Measurements from ENCODE around the gene PPP1CA. TPM values are rescaled to one million over a fixed set of nuclear protein-coding genes. Genes with fewer than 3 reads are reported as not detected.

PPP1CA gene
- polyA plus RNA-seq, 3 donors from 2014 or later = 830 to 1,276 (median 950) TPM

DNA sequence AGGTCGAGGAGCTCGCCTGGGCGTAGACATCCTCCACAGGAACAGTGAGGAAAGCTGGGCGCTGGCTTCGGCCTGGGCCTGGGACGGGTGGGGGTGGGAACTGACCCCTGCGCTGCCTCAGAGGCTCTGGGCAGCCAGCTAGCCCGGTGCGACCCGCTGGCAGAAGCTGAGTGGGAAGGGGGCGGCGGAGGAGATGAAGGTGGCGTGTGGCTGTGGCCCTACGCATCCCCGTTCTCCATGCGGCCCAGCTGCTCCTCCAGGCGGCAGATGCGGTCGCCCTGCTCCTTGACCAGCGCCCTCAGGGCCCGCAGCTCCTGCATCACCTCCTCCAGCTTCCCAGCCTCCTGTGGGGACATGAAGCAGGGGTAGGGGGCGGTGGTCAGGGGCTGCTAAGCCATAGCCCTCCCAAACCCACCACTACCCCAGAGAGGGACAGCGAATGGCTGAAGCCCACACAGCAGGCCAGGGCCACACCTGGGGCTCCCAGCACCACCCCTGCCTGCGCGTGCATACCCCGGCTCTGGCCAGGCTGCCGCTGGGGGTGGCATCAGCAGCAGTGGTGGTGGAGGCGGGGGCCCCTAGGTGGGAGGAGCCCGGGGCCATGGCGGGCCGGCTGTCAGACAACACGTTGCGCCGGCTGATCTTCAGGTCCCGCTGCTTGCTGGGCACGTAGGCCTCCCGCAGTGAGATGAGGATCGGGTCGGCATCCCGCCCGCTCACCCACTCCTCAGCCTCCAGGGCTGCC is 36.7 kb upstream of the PPP1CA start:
- Mint-ChIP-seq H3K27ac (peak overlapping the region; percentile 86 to 96 (median 92)), H3K4me1 (peaks cover 72 to 75% of the 10 kb centered on the region in 2 donors), H3K9me3 (no peaks in the 10 kb centered on the region), H3K27me3 (ENCODE audit: low read depth in 3 of 3) (peaks cover 0 to 29% (median 20%) of the 10 kb centered on the region in 3 donors), H3K36me3 (peaks cover 0 to 9% (median 4%) of the 10 kb centered on the region in 3 donors), H3K4me3 (peak overlapping the region; percentile 89 to 98 (median 97))
- peak in 1 of 3 donors; percentile 67 for DNase-seq

DNA sequence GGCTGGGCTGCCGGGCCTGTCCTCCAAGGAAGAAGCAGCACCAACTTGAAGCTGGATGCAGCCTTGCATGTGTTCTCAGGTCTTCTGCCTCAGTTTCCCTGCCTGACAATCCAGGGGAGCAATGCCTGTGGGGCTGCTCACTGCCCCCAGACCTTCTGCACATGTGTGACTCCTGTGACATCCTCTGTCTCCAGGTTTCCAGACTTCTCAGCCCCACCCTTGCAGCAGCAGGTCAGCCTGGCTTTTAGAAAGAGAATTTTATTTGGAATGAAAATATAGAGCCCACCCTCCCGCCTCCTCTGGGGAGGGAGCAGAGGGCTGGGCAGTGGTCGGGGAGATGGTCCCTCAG is 36.1 kb upstream of the PPP1CA start:
- Mint-ChIP-seq H3K4me3 (peak overlapping the region; percentile 89 to 98 (median 97)), H3K27me3 (ENCODE audit: low read depth in 3 of 3) (peaks cover 0 to 28% (median 21%) of the 10 kb centered on the region in 3 donors), H3K9me3 (no peaks in the 10 kb centered on the region), H3K36me3 (peaks cover 0 to 9% (median 4%) of the 10 kb centered on the region in 3 donors), H3K4me1 (peaks cover 76 to 79% of the 10 kb centered on the region in 2 donors), H3K27ac (peak overlapping the region; percentile 83 to 95 (median 92))
- DNase-seq = no peak

- Mint-ChIP-seq H3K36me3 (peaks cover 1 to 9% (median 5%) of the 10 kb centered on the region in 3 donors), H3K4me1 (peaks cover 76 to 79% of the 10 kb centered on the region in 2 donors), H3K27me3 (ENCODE audit: low read depth in 3 of 3) (peaks cover 2 to 25% (median 24%) of the 10 kb centered on the region in 3 donors), H3K4me3 (peak within 1 kb of the TSS; percentile 89 to 98 (median 97)), H3K9me3 (no peaks in the 10 kb centered on the region), H3K27ac (peak within 1 kb of the TSS; percentile 83 to 96 (median 94))
- peak; percentile 78 to 84 (median 81) for DNase-seq
These were observed 35.6 kb upstream of the PPP1CA start, which contains the start of gene PTPRCAP for GRCh38 chr11:67437082-67437808. PTPRCAP (minus strand) TSS chr11:67437682; CDS start chr11:67437619, 63 bp downstream.

DNA sequence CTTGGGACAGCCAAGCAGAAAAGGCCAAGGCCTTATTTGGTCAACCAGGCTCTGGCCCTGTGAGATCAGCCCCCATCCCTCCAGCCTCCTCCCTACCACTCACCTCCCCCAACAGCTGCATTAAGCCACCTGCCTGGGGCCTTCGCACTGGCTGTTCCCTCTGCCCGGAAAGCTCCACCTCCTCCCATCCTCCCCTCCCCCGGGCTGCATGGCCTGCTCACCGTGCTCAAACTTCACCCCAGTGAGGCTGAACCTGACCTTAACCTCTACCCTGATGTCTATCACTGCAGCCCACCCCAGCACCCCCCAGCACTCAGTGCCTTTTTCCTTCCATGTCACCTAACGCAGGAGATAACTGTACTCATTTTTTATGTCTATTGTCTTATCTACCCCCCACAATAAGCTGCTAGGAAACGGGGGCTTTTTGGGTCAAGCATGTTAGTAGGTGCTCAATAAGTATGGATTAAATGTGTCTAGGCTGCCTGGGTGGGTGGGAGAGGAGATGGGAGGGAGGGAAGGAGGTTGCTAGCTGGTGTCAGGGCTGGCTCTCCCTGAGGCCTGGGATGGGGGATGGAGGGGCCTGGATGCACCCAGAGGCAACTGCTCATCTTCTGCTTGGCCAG is 34.9 kb upstream of the PPP1CA start:
- Mint-ChIP-seq H3K4me1 (peaks cover 77 to 81% of the 10 kb centered on the region in 2 donors), H3K9me3 (no peaks in the 10 kb centered on the region), H3K27ac (peak overlapping the region; percentile 83 to 96 (median 94)), H3K27me3 (ENCODE audit: low read depth in 3 of 3) (peaks cover 5 to 26% (median 24%) of the 10 kb centered on the region in 3 donors), H3K4me3 (peak overlapping the region; percentile 89 to 98 (median 97)), H3K36me3 (peaks cover 5 to 16% (median 11%) of the 10 kb centered on the region in 3 donors)
- DNase-seq = peak in 1 of 3 donors; percentile 46

DNA sequence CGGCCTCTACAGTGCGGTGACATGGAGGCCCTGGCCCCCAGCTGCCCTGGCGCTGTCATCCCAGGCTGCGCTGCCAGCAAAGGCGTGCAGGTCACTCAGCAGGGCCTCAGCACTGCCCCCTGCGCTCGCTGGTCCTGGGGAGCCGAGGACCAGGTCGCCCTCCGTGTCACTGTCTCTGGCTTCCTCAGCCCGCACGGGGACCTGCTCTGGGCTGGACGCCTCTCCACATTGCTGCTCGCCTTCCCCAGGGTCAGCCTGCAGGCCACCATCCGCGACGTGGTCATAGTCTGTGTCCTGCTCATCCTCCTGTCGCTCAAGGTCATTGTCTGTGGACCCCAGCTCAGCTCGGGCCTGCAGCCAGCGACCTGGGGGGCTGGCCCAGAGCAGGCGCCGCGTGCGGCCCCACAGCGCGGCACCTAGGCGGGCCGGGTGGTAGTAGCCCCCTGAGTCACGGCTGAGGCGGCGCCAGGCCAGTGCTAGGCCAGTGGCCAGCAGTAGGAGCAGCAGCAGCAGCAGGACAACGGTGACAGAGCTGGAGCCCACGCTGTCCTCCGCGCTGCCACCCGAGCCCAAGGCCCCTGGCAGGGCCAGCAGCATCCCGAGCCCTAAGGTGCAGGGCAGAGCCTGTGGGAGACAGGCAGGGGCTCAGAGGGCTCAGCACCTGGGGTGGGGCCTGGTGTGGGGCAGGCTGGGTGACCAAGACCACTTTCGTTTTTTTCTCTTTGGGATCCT is 34.2 kb upstream of the PPP1CA start:
- H3K27me3 Mint-ChIP-seq (ENCODE audit: low read depth in 3 of 3) = peaks cover 5 to 26% (median 24%) of the 10 kb centered on the region in 3 donors
- H3K27ac Mint-ChIP-seq = peak overlapping the region; percentile 86 to 96 (median 94)

GRCh38 chr11:67435031-67435726 is 33.5 kb upstream of the PPP1CA start:
- peak overlapping the region; percentile 89 to 98 (median 97) for H3K4me3 Mint-ChIP-seq
- peak overlapping the region; percentile 84 to 95 (median 89) for H3K27ac Mint-ChIP-seq
- no peak for DNase-seq
- peaks cover 70 to 72% of the 10 kb centered on the region in 2 donors for H3K4me1 Mint-ChIP-seq
- peaks cover 5 to 16% (median 11%) of the 10 kb centered on the region in 3 donors for H3K36me3 Mint-ChIP-seq
- H3K27me3 Mint-ChIP-seq (ENCODE audit: low read depth in 3 of 3) = peaks cover 5 to 26% (median 25%) of the 10 kb centered on the region in 3 donors
- no peaks in the 10 kb centered on the region for H3K9me3 Mint-ChIP-seq

More for the DNA sequence above, 34.2 kb upstream of the PPP1CA start:
- no peak for DNase-seq
- Mint-ChIP-seq H3K4me1 (peaks cover 72 to 76% of the 10 kb centered on the region in 2 donors), H3K36me3 (peaks cover 5 to 16% (median 11%) of the 10 kb centered on the region in 3 donors), H3K4me3 (peak overlapping the region; percentile 89 to 98 (median 97)), H3K9me3 (no peaks in the 10 kb centered on the region)

DNA sequence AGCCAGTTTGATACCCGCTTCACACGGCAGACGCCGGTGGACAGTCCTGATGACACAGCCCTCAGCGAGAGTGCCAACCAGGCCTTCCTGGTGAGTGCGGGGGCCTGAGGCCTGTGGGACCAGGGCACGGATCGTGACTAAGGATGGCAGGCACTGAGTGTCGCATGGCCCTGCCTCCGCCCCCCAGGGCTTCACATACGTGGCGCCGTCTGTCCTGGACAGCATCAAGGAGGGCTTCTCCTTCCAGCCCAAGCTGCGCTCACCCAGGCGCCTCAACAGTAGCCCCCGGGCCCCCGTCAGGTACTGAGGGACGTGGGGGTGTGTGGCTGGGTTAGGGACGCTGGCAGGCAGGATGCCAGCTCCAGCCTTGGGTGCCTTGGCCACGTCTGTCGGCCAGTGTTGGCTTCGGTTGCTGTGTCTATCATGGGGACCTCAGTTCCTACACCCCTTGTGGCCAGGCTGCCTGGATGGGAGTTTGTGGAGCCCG is 32.8 kb upstream of the PPP1CA start:
- Mint-ChIP-seq H3K9me3 (no peaks in the 10 kb centered on the region), H3K4me1 (peaks cover 62 to 68% of the 10 kb centered on the region in 2 donors)

GRCh38 chr11:67433536-67434394 is 32.1 kb upstream of the PPP1CA start:
- peak; percentile 60 to 71 (median 70) for DNase-seq
- peaks cover 60 to 68% of the 10 kb centered on the region in 2 donors for H3K4me1 Mint-ChIP-seq

More for the DNA sequence above, 32.8 kb upstream of the PPP1CA start:
- peaks cover 5 to 26% (median 26%) of the 10 kb centered on the region in 3 donors for H3K27me3 Mint-ChIP-seq (ENCODE audit: low read depth in 3 of 3)
- H3K27ac Mint-ChIP-seq = peak overlapping the region; percentile 70 to 97 (median 88)
- peak in 1 of 3 donors; percentile 38 for DNase-seq
- peaks cover 5 to 16% (median 11%) of the 10 kb centered on the region in 3 donors for H3K36me3 Mint-ChIP-seq
- H3K4me3 Mint-ChIP-seq = peak overlapping the region; percentile 64 to 98 (median 77)

DNA sequence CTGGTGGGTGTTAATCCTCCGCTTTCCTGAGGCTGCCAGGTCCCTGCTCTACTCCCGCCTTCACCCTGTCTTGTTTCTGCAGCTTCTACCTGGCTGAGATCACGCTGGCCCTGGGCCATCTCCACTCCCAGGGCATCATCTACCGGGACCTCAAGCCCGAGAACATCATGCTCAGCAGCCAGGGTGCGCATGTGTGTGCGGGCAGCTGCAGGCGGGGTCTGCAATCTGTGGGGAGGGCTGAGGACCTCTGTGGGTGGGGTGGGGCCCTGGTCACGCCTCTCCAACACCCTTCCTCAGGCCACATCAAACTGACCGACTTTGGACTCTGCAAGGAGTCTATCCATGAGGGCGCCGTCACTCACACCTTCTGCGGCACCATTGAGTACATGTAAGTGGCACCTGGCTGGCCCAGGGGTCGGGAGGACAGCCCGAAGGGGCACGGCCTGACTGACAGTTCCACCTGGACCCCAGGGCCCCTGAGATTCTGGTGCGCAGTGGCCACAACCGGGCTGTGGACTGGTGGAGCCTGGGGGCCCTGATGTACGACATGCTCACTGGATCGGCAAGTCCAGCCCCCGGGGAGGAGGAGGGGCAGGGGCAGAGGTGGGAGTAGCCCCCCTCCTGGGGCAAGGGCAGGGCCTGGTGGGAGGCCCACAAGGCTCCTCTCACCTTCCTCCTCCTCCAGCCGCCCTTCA is 31.1 kb upstream of the PPP1CA start:
- Mint-ChIP-seq H3K4me3 (peak overlapping the region; percentile 47 to 98 (median 74)), H3K27me3 (ENCODE audit: low read depth in 3 of 3) (peaks cover 7 to 35% (median 31%) of the 10 kb centered on the region in 3 donors), H3K4me1 (peaks cover 63 to 69% of the 10 kb centered on the region in 2 donors), H3K36me3 (peaks cover 5 to 16% (median 11%) of the 10 kb centered on the region in 3 donors), H3K27ac (peak overlapping the region; percentile 86 to 97 (median 90)), H3K9me3 (no peaks in the 10 kb centered on the region)
- no peak for DNase-seq

More at GRCh38 chr11:67433536-67434394, 32.1 kb upstream of the PPP1CA start:
- peaks cover 5 to 29% (median 26%) of the 10 kb centered on the region in 3 donors for H3K27me3 Mint-ChIP-seq (ENCODE audit: low read depth in 3 of 3)
- no peaks in the 10 kb centered on the region for H3K9me3 Mint-ChIP-seq
- H3K27ac Mint-ChIP-seq = peak overlapping the region; percentile 86 to 97 (median 90)
- peaks cover 5 to 16% (median 11%) of the 10 kb centered on the region in 3 donors for H3K36me3 Mint-ChIP-seq
- peak overlapping the region; percentile 73 to 98 (median 77) for H3K4me3 Mint-ChIP-seq

- peak overlapping the region; percentile 3 to 60 (median 46) for H3K4me3 Mint-ChIP-seq
- H3K27ac Mint-ChIP-seq = peak overlapping the region; percentile 62 to 97 (median 90)
- no peak for DNase-seq
- H3K27me3 Mint-ChIP-seq (ENCODE audit: low read depth in 3 of 3) = peaks cover 10 to 24% (median 22%) of the 10 kb centered on the region in 3 donors
- H3K36me3 Mint-ChIP-seq = peaks cover 5 to 13% (median 9%) of the 10 kb centered on the region in 3 donors
- H3K9me3 Mint-ChIP-seq = no peaks in the 10 kb centered on the region
- H3K4me1 Mint-ChIP-seq = peaks cover 61 to 74% of the 10 kb centered on the region in 2 donors
These were observed 29.9 kb upstream of the PPP1CA start for GRCh38 chr11:67431346-67432249.

Data from immature natural killer cell (primary cell).